Neuron (in vitro differentiated cells): ENCODE results near the gene ZNF91.
"Not testable (repeated sequence)": the region's sequence is repeated elsewhere in the genome, so short reads cannot be mapped to it uniquely, and the experiment has no call there.

Experiments used
- H2AFZ ChIP-seq: one replicate; pipeline ENCODE4 v1.6.1; 2013; ENCODE audit warnings: low read depth, mild to moderate bottlenecking, inconsistent platforms, low read length, moderate library complexity
- H3K27me3 ChIP-seq: one replicate; pipeline ENCODE4 v1.6.1; 2013; ENCODE audit warnings: low read length; ENCODE audit not compliant: insufficient read depth
- H3K36me3 ChIP-seq: one replicate; pipeline ENCODE4 v1.6.1; 2013; ENCODE audit warnings: low read length; ENCODE audit not compliant: insufficient read depth
- H3K4me1 ChIP-seq: one replicate; pipeline ENCODE4 v1.6.1; 2013; ENCODE audit warnings: low read length; ENCODE audit not compliant: insufficient read depth
- H3K4me3 ChIP-seq: 2 replicates; pipeline ENCODE4 v1.5.1; 2013; ENCODE audit warnings: mild to moderate bottlenecking, low read length, moderate library complexity
- H3K9me3 ChIP-seq: one replicate; pipeline ENCODE4 v1.6.1; 2013; ENCODE audit warnings: low read length

ZNF91 gene

DNA sequence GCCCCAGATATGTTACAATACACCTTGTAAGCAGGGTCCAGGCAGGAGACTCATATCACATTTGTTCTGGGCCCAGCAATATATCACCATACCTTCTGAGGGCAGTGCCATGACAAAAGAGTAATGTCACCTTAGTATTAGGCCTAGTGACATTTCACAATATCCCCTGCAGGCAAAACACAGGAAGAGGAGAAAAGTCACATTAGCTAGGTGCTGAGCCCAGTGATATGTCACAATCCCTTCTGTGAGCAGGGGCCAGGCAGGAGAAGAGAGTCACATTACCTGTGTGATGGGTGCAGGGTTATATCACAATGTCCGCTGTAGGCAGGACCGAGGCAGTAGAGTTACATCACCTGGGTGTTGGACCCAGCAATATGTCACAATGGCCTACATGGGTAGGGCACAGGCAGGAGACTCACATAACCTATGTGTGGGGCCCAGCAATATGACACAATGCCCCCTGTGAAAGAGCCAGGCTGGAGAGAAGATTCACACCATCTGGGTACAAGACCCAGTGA is 12.4 kb upstream of the ZNF91 start:
- Histone ChIP-seq H3K36me3 (peaks cover 35% of the 10 kb centered on the region), H3K4me1 (no peaks in the 10 kb centered on the region), H3K27me3 (no peaks in the 10 kb centered on the region), H3K9me3 (peaks cover 7% of the 10 kb centered on the region), H3K4me3 (no peak overlapping the region), H2AFZ (no peak overlapping the region)

- no peak overlapping the region for H3K4me3 ChIP-seq
- H3K4me1 ChIP-seq: no peaks in the 10 kb centered on the region
- H3K9me3 ChIP-seq: peaks cover 7% of the 10 kb centered on the region
- H2AFZ ChIP-seq: no peak overlapping the region
- no peaks in the 10 kb centered on the region for H3K27me3 ChIP-seq
- H3K36me3 ChIP-seq: peaks cover 44% of the 10 kb centered on the region
These were observed 11.4 kb upstream of the ZNF91 start for GRCh38 chr19:23406721-23407120.

- Histone ChIP-seq H3K36me3 (peaks cover 50% of the 10 kb centered on the region), H3K9me3 (peaks cover 7% of the 10 kb centered on the region), H3K4me1 (no peaks in the 10 kb centered on the region), H3K27me3 (no peaks in the 10 kb centered on the region), H3K4me3 (no peak overlapping the region), H2AFZ (no peak overlapping the region)
These were observed 10.8 kb upstream of the ZNF91 start for GRCh38 chr19:23406091-23406490.

- peaks cover 7% of the 10 kb centered on the region for H3K9me3 ChIP-seq
- H3K4me3 ChIP-seq: no peak overlapping the region
- no peaks in the 10 kb centered on the region for H3K27me3 ChIP-seq
- H3K36me3 ChIP-seq: peaks cover 62% of the 10 kb centered on the region
- H2AFZ ChIP-seq: no peak overlapping the region
- no peaks in the 10 kb centered on the region for H3K4me1 ChIP-seq
These were observed 9.4 kb upstream of the ZNF91 start for GRCh38 chr19:23404676-23405075.

- H3K27me3 ChIP-seq: no peaks in the 10 kb centered on the region
- no peaks in the 10 kb centered on the region for H3K4me1 ChIP-seq
- H2AFZ ChIP-seq: no peak overlapping the region
- no peak overlapping the region for H3K4me3 ChIP-seq
- H3K9me3 ChIP-seq: peaks cover 3% of the 10 kb centered on the region
- H3K36me3 ChIP-seq: peaks cover 71% of the 10 kb centered on the region
These were observed 8.5 kb upstream of the ZNF91 start for GRCh38 chr19:23403581-23404324.

GRCh38 chr19:23403052-23403451 is 7.8 kb upstream of the ZNF91 start:
- no peaks in the 10 kb centered on the region for H3K27me3 ChIP-seq
- peaks cover 3% of the 10 kb centered on the region for H3K9me3 ChIP-seq
- H2AFZ ChIP-seq: no peak overlapping the region
- no peaks in the 10 kb centered on the region for H3K4me1 ChIP-seq
- peaks cover 75% of the 10 kb centered on the region for H3K36me3 ChIP-seq
- no peak overlapping the region for H3K4me3 ChIP-seq

GRCh38 chr19:23402388-23402787 is 7.1 kb upstream of the ZNF91 start:
- no peak overlapping the region for H3K4me3 ChIP-seq
- no peaks in the 10 kb centered on the region for H3K27me3 ChIP-seq
- peaks cover 70% of the 10 kb centered on the region for H3K36me3 ChIP-seq
- no peak overlapping the region for H2AFZ ChIP-seq
- H3K4me1 ChIP-seq: no peaks in the 10 kb centered on the region
- no peaks in the 10 kb centered on the region for H3K9me3 ChIP-seq

DNA sequence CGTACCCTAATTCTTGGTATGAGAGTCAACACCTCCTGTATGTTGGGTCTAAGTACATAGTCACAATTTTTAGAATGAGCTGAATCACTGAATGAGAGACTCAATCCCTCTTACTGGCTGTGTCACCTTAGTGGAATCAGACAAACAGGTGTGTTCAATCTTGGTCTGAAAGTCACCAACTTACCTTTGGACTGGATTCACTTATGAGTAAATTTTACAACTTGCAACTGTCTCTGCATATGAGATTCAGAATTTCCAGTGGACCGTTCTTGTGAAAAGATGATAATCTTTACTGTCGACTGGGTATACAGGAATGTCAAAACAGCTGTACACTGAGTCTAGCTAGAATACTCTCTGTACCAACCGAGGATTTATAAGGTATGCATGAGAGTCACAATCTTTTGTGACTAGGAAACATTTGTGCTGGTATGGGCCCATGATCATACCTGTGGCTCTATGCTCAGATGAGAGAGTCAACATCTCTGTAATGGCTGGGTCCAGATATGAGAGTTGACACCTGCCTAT is 5.9 kb upstream of the ZNF91 start:
- Histone ChIP-seq H3K36me3 (peaks cover 66% of the 10 kb centered on the region), H3K27me3 (no peaks in the 10 kb centered on the region)

GRCh38 chr19:23399443-23399842 is 4.2 kb upstream of the ZNF91 start:
- Histone ChIP-seq H3K4me3 (no peak overlapping the region), H3K27me3 (no peaks in the 10 kb centered on the region), H3K36me3 (peaks cover 57% of the 10 kb centered on the region), H2AFZ (no peak overlapping the region), H3K9me3 (no peaks in the 10 kb centered on the region), H3K4me1 (peaks cover 2% of the 10 kb centered on the region)

More for the DNA sequence above, 5.9 kb upstream of the ZNF91 start:
- H3K9me3 ChIP-seq: no peaks in the 10 kb centered on the region
- no peak overlapping the region for H3K4me3 ChIP-seq
- no peaks in the 10 kb centered on the region for H3K4me1 ChIP-seq
- no peak overlapping the region for H2AFZ ChIP-seq

DNA sequence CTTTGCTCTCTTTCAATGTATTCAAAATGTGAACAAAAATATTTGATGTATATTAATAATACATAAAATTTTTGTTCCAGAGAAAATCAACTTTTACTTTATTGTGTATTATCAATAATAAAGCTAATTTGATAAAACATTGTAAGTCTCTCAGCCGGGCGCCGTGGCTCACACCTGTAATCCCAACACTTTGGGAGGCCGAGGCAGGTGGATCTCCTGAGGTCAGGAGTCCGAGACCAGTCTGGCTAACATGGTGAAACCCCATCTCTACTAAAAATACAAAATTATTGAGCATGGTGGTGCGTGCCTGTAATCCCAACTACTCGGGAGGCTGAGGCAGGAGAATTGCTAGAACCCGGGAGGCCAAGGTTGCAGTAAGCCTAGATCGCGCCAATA is 449 bp upstream of the ZNF91 start:
- peaks cover 47% of the 10 kb centered on the region for H3K36me3 ChIP-seq
- H3K9me3 ChIP-seq, H2AFZ ChIP-seq, H3K4me1 ChIP-seq, H3K27me3 ChIP-seq: not testable (repeated sequence)
- peak overlapping the region; percentile 78 for H3K4me3 ChIP-seq

GRCh38 chr19:23394511-23394910 is 760 bp downstream of the ZNF91 start:
- Histone ChIP-seq H2AFZ (no peak overlapping the region), H3K4me3 (peak overlapping the region; percentile 78), H3K4me1 (peaks cover 4% of the 10 kb centered on the region), H3K9me3 (peaks cover 9% of the 10 kb centered on the region), H3K27me3 (no peaks in the 10 kb centered on the region), H3K36me3 (peaks cover 39% of the 10 kb centered on the region)

- peaks cover 4% of the 10 kb centered on the region for H3K4me1 ChIP-seq
- peaks cover 39% of the 10 kb centered on the region for H3K36me3 ChIP-seq
- H3K4me3 ChIP-seq: no peak overlapping the region
- H2AFZ ChIP-seq: no peak overlapping the region
- no peaks in the 10 kb centered on the region for H3K27me3 ChIP-seq
- H3K9me3 ChIP-seq: peaks cover 18% of the 10 kb centered on the region
These were observed 2.1 kb downstream of the ZNF91 start for GRCh38 chr19:23393121-23393520.

- H3K27me3 ChIP-seq: no peaks in the 10 kb centered on the region
- peaks cover 4% of the 10 kb centered on the region for H3K4me1 ChIP-seq
- no peak overlapping the region for H2AFZ ChIP-seq
- peaks cover 49% of the 10 kb centered on the region for H3K36me3 ChIP-seq
- H3K9me3 ChIP-seq: peaks cover 20% of the 10 kb centered on the region
- no peak overlapping the region for H3K4me3 ChIP-seq
These were observed 4.0 kb downstream of the ZNF91 start for GRCh38 chr19:23391236-23391635.
